ENCODE measurements around the gene C1orf21.

DNA sequence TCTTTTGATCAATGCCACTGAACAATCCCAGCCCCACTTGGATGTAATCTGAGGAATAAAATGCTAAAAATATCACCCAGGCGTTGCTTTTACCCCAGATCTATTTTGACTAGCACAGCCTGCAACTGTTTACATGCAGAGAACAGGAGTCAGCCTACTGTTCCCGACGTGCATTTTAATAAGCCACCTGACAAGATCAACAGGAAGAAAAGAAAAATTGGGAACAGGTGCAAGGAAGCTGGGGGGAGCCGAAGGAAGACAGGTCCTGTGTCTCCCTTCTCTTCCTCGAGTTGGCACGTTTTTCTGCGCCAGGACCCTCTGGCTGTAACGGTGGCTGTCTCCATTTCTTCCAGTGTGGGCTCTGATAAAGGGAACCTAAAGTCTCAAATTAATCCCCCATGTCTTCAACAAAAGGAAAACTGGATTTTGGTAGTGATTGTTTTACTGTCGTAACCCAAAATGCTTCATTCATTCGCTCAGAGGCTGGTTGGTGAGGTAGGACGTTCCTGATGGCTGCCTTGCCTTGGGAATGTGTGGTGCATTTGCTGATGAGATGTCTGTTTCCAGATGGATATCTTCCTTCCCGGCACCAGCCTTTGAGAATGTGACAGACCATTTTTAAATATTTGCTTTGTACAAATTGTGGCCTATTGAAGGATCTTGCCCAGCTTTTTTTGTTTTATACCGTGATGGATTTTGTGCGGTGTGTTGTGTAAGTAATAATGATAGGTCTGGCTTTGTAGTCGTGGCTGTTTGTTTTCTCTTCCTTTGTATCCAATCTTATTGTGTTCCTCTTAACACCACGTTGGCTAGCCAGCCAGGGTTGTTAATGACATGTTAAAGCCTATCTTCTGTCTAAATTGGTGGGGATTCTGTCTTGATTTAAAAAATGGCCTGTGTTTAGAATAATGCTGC lies 117.5 kb downstream of the C1orf21 start:
- TF ChIP-seq, protein P1, sequence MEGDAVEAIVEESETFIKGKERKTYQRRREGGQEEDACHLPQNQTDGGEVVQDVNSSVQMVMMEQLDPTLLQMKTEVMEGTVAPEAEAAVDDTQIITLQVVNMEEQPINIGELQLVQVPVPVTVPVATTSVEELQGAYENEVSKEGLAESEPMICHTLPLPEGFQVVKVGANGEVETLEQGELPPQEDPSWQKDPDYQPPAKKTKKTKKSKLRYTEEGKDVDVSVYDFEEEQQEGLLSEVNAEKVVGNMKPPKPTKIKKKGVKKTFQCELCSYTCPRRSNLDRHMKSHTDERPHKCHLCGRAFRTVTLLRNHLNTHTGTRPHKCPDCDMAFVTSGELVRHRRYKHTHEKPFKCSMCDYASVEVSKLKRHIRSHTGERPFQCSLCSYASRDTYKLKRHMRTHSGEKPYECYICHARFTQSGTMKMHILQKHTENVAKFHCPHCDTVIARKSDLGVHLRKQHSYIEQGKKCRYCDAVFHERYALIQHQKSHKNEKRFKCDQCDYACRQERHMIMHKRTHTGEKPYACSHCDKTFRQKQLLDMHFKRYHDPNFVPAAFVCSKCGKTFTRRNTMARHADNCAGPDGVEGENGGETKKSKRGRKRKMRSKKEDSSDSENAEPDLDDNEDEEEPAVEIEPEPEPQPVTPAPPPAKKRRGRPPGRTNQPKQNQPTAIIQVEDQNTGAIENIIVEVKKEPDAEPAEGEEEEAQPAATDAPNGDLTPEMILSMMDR (optimal IDR thresholded peaks at IDR 0.05 in 1 of 3, IDR thresholded peaks at IDR 0.05 in 1 of 3, conservative IDR thresholded peaks at IDR 0.05 in 1 of 3; ENCODE audit: extremely low read depth in 1 of 3, insufficient read depth in 2 of 3, low read length in 3 of 3), result no peak
- TF ChIP-seq EZH2 (IDR thresholded peaks at IDR 0.05; ENCODE audit: low read length), result no peak
